ENCODE data around the gene BCAS3.

DNA sequence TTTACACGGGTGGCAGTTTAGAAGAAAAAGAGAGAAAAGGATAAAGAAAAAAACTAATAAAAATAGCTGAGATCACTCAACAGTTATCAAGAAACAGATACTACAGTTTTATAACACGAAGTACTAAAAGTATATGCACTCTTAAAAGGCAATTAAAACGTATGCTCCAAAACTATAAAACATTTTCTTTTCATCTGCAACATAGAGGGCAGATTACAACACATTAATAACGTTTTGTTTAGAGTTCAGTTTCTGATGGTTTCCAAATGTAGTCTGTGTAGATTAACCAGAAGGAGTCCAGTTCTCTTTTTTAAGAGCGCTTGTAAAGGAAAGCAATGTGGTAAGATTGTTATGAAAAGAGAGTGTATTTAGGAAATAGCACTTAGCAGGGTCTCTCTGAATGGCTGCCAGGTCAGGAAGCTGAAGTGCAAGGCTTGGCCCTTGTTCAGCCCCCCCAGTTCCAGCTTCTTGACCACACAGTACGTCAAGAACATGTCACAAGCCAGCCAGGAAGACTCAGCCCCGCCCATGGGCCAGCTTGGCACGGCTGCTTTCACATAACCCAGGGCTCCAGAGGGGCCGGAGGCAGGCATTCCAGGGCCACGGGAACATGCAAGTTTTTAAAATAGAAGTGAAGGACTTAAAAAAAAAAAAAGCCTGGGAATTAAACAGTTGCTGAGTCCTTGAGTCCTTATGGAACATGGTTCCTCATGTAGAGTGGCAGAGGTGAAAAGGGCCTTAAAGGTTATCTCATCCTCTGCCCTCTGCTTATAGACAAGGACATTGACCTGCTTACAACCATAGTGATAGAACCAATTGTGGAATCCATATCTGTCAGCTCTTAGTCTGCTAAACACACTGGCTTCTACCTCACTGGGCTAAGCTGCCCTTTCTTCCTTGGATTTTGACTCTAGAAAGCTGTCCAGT lies 574.6 kb downstream of the BCAS3 start:
- TF ChIP-seq, protein P1, sequence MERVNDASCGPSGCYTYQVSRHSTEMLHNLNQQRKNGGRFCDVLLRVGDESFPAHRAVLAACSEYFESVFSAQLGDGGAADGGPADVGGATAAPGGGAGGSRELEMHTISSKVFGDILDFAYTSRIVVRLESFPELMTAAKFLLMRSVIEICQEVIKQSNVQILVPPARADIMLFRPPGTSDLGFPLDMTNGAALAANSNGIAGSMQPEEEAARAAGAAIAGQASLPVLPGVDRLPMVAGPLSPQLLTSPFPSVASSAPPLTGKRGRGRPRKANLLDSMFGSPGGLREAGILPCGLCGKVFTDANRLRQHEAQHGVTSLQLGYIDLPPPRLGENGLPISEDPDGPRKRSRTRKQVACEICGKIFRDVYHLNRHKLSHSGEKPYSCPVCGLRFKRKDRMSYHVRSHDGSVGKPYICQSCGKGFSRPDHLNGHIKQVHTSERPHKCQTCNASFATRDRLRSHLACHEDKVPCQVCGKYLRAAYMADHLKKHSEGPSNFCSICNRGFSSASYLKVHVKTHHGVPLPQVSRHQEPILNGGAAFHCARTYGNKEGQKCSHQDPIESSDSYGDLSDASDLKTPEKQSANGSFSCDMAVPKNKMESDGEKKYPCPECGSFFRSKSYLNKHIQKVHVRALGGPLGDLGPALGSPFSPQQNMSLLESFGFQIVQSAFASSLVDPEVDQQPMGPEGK (CRISPR knock-in tag; IDR thresholded peaks at IDR 0.05; ENCODE audit: borderline replicate concordance), result peak; percentile 94
- TF ChIP-seq ZNF70 (CRISPR knock-in tag; IDR thresholded peaks at IDR 0.05) (no peak), ZNF565 (CRISPR knock-in tag; conservative IDR thresholded peaks at IDR 0.05; ENCODE audit: low read depth) (no peak), RARB (CRISPR knock-in tag; IDR thresholded peaks at IDR 0.05) (no peak; the same call in 1 of the 2 replicates), ZNF8 (CRISPR knock-in tag; IDR thresholded peaks at IDR 0.05) (no peak), ZFP3 (CRISPR knock-in tag; IDR thresholded peaks at IDR 0.05) (peak; percentile 75; the same call in 1 of the 2 replicates)
- TF ChIP-seq, protein P2, sequence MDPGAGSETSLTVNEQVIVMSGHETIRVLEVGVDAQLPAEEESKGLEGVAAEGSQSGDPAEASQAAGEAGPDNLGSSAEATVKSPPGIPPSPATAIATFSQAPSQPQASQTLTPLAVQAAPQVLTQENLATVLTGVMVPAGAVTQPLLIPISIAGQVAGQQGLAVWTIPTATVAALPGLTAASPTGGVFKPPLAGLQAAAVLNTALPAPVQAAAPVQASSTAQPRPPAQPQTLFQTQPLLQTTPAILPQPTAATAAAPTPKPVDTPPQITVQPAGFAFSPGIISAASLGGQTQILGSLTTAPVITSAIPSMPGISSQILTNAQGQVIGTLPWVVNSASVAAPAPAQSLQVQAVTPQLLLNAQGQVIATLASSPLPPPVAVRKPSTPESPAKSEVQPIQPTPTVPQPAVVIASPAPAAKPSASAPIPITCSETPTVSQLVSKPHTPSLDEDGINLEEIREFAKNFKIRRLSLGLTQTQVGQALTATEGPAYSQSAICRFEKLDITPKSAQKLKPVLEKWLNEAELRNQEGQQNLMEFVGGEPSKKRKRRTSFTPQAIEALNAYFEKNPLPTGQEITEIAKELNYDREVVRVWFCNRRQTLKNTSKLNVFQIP (CRISPR knock-in tag; IDR thresholded peaks at IDR 0.05; ENCODE audit: borderline replicate concordance, low read depth), result no peak
- TF ChIP-seq, protein P3, sequence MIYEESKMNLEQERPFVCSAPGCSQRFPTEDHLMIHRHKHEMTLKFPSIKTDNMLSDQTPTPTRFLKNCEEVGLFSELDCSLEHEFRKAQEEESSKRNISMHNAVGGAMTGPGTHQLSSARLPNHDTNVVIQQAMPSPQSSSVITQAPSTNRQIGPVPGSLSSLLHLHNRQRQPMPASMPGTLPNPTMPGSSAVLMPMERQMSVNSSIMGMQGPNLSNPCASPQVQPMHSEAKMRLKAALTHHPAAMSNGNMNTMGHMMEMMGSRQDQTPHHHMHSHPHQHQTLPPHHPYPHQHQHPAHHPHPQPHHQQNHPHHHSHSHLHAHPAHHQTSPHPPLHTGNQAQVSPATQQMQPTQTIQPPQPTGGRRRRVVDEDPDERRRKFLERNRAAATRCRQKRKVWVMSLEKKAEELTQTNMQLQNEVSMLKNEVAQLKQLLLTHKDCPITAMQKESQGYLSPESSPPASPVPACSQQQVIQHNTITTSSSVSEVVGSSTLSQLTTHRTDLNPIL (CRISPR knock-in tag; IDR thresholded peaks at IDR 0.05; ENCODE audit: low read depth), result no peak; the same call in 1 of the 2 replicates
